Activated naive CD8-positive, alpha-beta T cell treated with anti-CD3 and anti-CD28 coated beads, Interleukin-2, amount 10 ng/mL, durations not matched to agents 7 days and 5 days (primary cell): Measurements from ENCODE around the gene ARSB. TPM values are rescaled to one million over a fixed set of nuclear protein-coding genes. Genes with fewer than 3 reads are reported as not detected.

Source experiments
- ATAC-seq: fragments of 150-1000 bp; cut with Tn5 transposase; one replicate; pipeline ENCODE4 v1.10.0; 2021; ENCODE audit warnings: low read depth, moderate library complexity
- POLR2A ChIA-PET: fragments of 350-600 bp; sonication (Branson Sonifier 250); formaldehyde crosslinking; loops from one replicate; lab custom pipeline; 2021; ENCODE audit warnings: antibody characterized with exemption; lab: Charles Lee
- DNase-seq: peaks from one replicate; pipeline ENCODE4 v3.0.0; 2021
- H3K27ac Mint-ChIP-seq: one replicate; pipeline ENCODE4 v1.8.0; 2022; ENCODE audit warnings: mild to moderate bottlenecking, mixed read lengths
- H3K27me3 Mint-ChIP-seq: one replicate; pipeline ENCODE4 v1.8.0; 2022; ENCODE audit warnings: mild to moderate bottlenecking, moderate library complexity, mixed read lengths
- H3K36me3 Mint-ChIP-seq: one replicate; pipeline ENCODE4 v1.8.0; 2021; ENCODE audit warnings: mild to moderate bottlenecking, mixed read lengths
- H3K4me1 Mint-ChIP-seq: one replicate; pipeline ENCODE4 v1.8.0; 2021; ENCODE audit warnings: mixed read lengths
- H3K4me3 Mint-ChIP-seq: one replicate; pipeline ENCODE4 v1.8.0; 2022; ENCODE audit warnings: mild to moderate bottlenecking, moderate library complexity, mixed read lengths
- H3K9me3 Mint-ChIP-seq: one replicate; pipeline ENCODE4 v1.8.0; 2021; ENCODE audit warnings: mixed read lengths
- total RNA-seq, 2 experiments: library from RNA; stranded (reverse); gene quantifications; one replicate each; pipeline ENCODE4 v1.2.3, GENCODE V29; 2021

ARSB gene
- total RNA-seq: 1 to 10 TPM; 6.3 to 7.4 TPM

DNA sequence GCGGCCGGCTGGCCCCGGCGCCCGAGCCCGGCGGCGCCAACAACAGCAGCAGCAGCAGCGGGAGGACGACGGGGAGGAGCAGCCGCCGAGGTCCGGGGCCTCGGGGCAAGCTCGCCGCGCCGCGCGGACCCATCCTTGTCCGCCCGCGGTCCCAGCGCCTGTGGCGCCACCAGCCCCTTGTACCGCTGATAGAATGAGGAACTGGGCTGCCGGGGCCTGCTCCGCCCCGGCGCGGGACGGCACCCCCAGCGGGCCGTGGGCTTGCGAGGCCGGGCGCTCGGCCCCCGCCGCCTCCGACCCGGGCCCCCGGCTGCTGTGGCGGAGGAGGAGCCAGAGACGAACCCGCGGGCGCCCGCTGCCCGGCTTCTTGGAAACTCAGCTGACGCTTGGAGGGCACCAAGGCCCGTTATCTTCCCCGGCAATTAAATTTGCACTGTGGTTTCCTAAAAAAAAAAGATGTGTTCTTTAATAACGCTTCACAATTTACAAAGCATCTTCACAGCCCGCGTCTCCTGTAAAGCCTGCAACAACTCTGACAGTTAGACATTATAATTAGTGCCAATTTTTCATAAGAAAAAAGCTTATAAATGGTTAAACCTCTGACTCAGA, at the start of gene ARSB:
Gene ARSB, minus strand, starts transcription at position 195 of the 609 bp plus-strand sequence. Its CDS starts 62 bp downstream, at position 133.
- POLR2A ChIA-PET: interaction anchor here (0.5 to 3.0 kb wide), 8 partner anchors 9 to 1667 kb away, joined by 3 to 14 read pairs (median 4); no protein-coding TSS in a partner anchor
- H3K27me3 Mint-ChIP-seq: peaks cover 4% of the 10 kb centered on the region
- H3K27ac Mint-ChIP-seq: peak within 1 kb of the TSS; percentile 90

DNA sequence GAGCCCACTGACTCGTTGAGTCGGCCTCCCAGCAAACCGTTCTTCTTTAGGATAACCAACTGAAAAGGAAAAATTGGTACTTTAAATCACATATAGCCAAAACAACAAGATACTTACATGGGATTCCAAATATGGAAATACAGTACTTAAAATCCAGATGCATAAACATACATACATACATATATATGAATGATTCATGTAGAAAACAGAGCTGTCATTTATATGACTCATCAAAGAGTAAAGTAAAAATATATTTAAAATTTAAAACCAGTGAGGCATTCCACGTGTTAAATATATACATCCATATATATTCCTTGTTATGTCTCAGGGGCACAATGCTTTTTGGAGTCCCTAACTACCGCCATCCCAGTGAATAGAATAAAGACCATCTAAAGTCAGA, 47.7 kb upstream of the ARSB start:
- Mint-ChIP-seq H3K27ac (no peak overlapping the region), H3K4me1 (no peaks in the 10 kb centered on the region), H3K4me3 (no peak overlapping the region), H3K9me3 (no peaks in the 10 kb centered on the region), H3K36me3 (no peaks in the 10 kb centered on the region), H3K27me3 (peaks cover 4% of the 10 kb centered on the region)
- POLR2A ChIA-PET: no interaction called here
- DNase-seq (no peak), ATAC-seq (no peak)

More for the DNA sequence above, at the start of gene ARSB:
- DNase-seq (peak; percentile 73), ATAC-seq (peak; percentile 43)
- Mint-ChIP-seq H3K4me1 (peaks cover 27% of the 10 kb centered on the region), H3K4me3 (peak within 1 kb of the TSS; percentile 89), H3K9me3 (no peaks in the 10 kb centered on the region), H3K36me3 (no peaks in the 10 kb centered on the region)

DNA sequence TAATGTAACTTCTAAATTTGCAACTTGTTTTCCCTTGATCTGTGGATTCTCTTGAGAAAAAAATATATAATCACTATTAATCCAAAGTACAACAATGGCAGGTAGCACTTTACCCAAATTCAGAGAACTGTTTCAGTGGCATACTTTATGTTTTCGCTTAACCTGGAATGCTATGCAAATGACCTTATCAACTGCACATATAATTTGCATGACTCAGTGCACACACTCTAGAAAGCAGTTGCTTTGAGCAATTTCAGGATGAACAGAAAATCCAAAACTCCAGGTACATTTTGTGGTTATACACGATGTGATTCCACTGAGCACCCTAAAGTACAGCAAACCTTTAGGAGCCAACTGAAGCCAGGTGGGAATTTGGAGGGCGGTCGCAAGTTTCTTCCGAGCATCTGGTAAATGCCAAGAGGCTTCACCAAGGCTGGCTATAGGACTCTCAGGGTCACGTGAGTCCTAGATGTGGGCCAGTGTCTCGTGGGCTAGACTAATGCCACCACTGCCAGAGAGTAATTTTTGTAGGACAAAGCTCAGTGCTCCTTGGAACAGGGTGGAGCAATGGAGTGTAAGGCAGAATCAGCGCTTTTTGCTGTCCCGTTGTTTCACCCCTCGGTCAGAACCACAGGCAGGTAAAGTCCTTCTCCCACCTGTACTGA, 47.1 kb upstream of the ARSB start:
- Mint-ChIP-seq H3K36me3 (no peaks in the 10 kb centered on the region), H3K9me3 (no peaks in the 10 kb centered on the region), H3K4me1 (no peaks in the 10 kb centered on the region), H3K27ac (no peak overlapping the region), H3K27me3 (peaks cover 8% of the 10 kb centered on the region), H3K4me3 (no peak overlapping the region)
- POLR2A ChIA-PET: no interaction called here
- DNase-seq: no peak
- no peak for ATAC-seq

DNA sequence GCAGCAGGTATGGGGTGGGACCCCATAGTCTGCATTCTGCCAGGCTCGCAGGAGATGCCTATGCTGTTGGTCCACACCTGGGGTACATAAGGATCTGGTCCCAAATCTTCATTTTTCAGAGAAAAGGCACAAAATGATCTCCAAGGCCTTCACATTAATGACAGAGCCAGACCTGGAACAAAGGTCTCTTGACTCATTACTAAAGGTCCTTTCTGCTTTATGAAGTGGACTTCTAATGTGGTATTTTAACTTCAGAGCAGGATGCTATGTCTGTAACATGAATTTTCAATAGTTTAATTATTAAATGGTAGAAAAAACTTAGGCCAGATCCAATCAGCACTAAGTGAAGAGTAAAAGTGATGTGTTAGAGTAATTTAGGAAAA, 46.4 kb upstream of the ARSB start:
- H3K9me3 Mint-ChIP-seq: no peaks in the 10 kb centered on the region
- POLR2A ChIA-PET: no interaction called here
- no peak for ATAC-seq

DNA sequence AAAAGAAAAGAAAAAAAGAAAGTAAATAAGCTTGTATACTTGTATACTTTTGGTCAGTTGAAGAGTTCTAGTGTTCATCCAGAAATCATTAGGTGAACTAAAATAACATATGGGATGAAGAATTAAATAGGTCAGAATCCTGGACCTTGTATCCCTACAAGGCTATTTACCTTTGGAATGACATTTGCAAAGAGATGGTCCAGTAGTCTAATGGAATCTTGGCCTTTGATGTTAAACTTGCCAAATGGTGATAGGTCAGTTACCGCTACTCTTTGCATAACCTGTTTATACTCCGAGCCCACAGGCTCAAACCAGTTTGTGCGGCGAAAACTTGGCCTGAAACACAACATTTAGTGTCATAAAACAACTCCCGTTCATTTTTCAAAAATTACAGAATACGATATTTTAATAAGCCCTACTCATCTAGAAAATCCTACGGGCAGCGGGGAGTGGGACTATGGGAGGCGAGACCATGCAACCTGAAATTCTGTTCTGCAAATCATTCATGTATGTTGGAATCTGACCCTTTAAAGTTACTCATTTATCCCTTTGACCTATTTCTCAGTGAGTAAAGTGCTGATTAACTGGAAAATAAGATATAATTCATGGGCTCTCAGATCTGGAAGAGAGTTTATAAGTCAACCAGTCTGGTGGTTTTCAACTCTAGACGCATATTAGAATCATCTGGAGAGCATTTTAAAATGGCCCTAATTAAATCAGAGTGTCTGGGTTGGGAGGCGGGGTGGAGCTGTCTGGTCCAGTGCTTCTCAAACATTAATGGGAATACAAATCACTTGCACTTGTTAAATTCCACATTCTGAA, 45.8 kb upstream of the ARSB start:
- Mint-ChIP-seq H3K36me3 (no peaks in the 10 kb centered on the region), H3K9me3 (no peaks in the 10 kb centered on the region), H3K4me3 (no peak overlapping the region), H3K27ac (no peak overlapping the region), H3K4me1 (no peaks in the 10 kb centered on the region), H3K27me3 (peaks cover 18% of the 10 kb centered on the region)
- no peak for ATAC-seq
- DNase-seq: no peak
- POLR2A ChIA-PET: no interaction called here

More for the DNA sequence above, 46.4 kb upstream of the ARSB start:
- no peaks in the 10 kb centered on the region for H3K36me3 Mint-ChIP-seq
- no peak overlapping the region for H3K27ac Mint-ChIP-seq
- DNase-seq: no peak
- no peak overlapping the region for H3K4me3 Mint-ChIP-seq
- H3K27me3 Mint-ChIP-seq: peaks cover 13% of the 10 kb centered on the region
- no peaks in the 10 kb centered on the region for H3K4me1 Mint-ChIP-seq

DNA sequence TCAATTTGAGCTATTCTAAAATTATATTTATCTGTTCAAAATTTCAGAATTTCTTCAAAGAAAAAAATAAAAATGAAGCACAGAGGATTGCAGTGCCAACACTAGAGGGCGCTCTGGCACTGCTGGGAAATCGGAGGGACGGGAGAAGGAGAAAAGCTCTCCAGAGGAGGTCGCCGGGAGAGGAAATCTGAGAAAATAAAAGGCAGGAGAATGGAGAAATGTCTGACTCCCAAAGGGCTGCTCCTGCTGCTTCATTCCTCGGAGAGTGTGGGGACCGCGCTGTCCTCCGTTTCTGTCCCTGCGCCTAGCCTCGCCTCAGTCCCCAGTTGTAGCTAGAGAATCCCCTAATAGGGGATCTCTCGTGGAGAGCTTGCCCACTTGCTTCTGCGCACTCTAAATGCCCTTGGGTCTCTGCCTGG, 40.0 kb upstream of the ARSB start:
- Mint-ChIP-seq H3K27me3 (peaks cover 52% of the 10 kb centered on the region), H3K27ac (no peak overlapping the region), H3K36me3 (no peaks in the 10 kb centered on the region), H3K9me3 (no peaks in the 10 kb centered on the region), H3K4me3 (peak overlapping the region; percentile 70), H3K4me1 (peaks cover 9% of the 10 kb centered on the region)
- POLR2A ChIA-PET: no interaction called here
- ATAC-seq (no peak), DNase-seq (peak; percentile 68)

DNA sequence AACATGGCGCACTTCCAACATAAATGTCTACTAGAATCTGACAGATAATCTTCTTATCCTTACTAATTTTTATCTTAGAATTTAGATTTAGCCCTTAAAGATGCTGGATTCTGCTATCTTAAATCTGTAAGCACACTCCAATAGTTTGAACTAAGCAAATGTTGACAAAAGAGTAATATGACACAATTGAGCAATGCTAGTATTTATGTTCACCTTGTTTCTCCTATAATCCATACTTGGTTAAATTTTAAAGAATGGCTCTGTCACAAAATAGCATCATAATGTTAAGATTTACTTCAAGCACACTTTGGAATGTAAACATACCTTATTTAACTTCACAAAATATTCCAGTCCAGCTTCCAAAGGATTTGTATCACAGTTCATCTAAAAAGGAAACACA, 38.8 kb upstream of the ARSB start:
- no peak for ATAC-seq
- H3K4me1 Mint-ChIP-seq: peaks cover 9% of the 10 kb centered on the region
- peaks cover 62% of the 10 kb centered on the region for H3K27me3 Mint-ChIP-seq
- no peak overlapping the region for H3K27ac Mint-ChIP-seq
- H3K36me3 Mint-ChIP-seq: no peaks in the 10 kb centered on the region
- H3K9me3 Mint-ChIP-seq: no peaks in the 10 kb centered on the region
- H3K4me3 Mint-ChIP-seq: no peak overlapping the region
- POLR2A ChIA-PET: no interaction called here
- DNase-seq: no peak

DNA sequence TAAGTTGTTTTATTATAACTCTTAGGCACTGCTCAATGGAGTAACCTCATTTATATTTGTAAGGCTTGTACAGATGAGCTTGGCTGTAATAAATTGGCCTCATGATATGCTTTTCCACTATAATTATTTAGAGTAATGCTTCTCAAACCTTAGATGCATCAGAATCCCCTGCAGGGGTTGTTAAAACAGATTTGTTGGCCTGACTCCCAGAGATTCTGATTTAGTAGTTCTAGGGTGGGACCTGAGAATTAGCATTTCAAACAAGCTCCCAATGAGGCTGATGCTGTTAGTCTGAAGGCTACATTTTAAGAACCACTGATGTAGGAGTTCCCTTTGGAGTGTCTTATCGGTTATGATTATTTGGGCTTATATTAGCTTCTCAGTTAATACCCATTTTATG, 38.2 kb upstream of the ARSB start:
- Mint-ChIP-seq H3K9me3 (no peaks in the 10 kb centered on the region), H3K27me3 (peaks cover 64% of the 10 kb centered on the region), H3K36me3 (no peaks in the 10 kb centered on the region), H3K4me3 (no peak overlapping the region), H3K4me1 (peaks cover 9% of the 10 kb centered on the region), H3K27ac (no peak overlapping the region)
- DNase-seq: no peak
- ATAC-seq: no peak
- POLR2A ChIA-PET: no interaction called here

DNA sequence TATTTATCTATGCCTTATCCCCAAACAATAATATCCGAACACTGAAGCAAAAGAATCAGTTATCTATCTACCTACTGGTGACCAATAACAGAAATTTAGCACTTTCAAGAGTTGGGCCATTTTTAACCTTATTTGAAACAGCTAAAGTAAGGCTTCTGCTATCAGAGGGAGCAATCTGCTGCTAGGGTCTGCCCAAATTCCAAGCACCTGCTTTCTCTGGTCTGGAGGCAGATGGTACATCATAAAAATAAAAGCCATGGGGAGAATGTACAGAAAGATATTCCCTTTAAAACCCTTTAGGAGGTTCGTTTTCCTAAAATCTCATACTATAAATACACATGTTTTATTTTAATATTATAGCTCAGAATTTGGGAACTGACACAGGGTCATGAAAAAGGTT, 37.7 kb upstream of the ARSB start:
- H3K4me1 Mint-ChIP-seq: peaks cover 9% of the 10 kb centered on the region
- POLR2A ChIA-PET: no interaction called here
- H3K4me3 Mint-ChIP-seq: no peak overlapping the region
- no peaks in the 10 kb centered on the region for H3K36me3 Mint-ChIP-seq
- H3K27ac Mint-ChIP-seq: no peak overlapping the region
- no peak for ATAC-seq
- peaks cover 69% of the 10 kb centered on the region for H3K27me3 Mint-ChIP-seq
- no peak for DNase-seq
- no peaks in the 10 kb centered on the region for H3K9me3 Mint-ChIP-seq

DNA sequence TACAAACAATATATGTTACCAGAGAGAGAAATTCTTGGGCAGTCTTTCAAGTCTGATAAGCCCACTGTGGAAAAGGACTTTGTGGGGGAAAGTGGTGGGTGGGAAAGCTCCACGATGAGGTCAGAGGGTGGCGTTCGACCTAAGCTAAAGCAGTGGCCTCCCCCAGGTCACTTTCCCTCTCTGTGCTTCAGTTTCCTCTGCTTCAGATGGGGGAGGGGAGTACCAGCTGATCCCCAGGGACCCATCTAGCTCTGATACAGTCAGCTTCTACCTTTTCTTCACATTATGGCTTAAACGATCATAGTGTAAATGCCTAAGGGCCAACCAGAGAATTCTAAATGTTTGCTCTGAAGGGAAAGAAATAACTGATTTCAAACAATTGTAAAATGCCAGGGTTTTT, 36.6 kb upstream of the ARSB start:
- Mint-ChIP-seq H3K36me3 (no peaks in the 10 kb centered on the region), H3K9me3 (no peaks in the 10 kb centered on the region), H3K4me1 (peaks cover 9% of the 10 kb centered on the region), H3K27me3 (peaks cover 71% of the 10 kb centered on the region), H3K4me3 (no peak overlapping the region), H3K27ac (no peak overlapping the region)
- no peak for ATAC-seq
- POLR2A ChIA-PET: no interaction called here
- no peak for DNase-seq

DNA sequence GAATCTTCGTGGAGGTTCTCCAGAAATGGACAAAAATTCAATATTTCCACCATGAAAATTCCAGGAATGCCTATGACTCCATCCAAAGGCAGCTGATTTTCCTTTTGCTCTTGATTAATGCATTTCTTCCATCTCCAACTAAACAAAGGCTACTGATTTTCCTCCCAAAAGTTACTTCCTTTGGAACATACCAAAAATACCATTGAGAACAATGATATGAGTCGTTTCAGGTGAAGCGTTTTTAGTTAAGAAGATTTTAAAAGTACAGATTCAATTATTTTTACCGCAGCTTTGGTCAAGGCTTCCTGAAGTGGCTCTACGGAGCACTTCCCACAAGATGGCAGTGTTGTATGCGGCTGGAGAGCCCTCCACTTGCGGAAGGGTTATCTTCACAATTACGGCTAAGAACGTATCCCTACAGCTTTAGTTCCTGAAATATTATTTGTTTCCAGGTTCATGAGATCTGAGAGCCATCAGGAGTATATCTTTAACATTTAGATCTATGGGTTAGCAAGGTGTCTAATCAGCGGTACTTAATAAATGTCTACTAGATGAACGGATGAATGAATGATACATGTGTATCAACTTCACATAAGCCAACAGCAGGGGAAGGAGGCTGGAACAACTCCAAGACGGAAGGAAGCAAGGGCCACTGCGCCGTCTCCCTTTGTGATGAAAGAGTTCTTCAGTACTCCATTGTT, 35.9 kb upstream of the ARSB start:
- POLR2A ChIA-PET: interaction anchor here (1.1 kb wide), 1 partner anchor 35 kb away, joined by 6 read pairs; the partner anchor contains the start of gene ARSB
- H3K9me3 Mint-ChIP-seq: no peaks in the 10 kb centered on the region
- no peak for ATAC-seq
- H3K4me1 Mint-ChIP-seq: peaks cover 9% of the 10 kb centered on the region
- DNase-seq: no peak
- no peak overlapping the region for H3K27ac Mint-ChIP-seq
- no peak overlapping the region for H3K4me3 Mint-ChIP-seq
- H3K36me3 Mint-ChIP-seq: no peaks in the 10 kb centered on the region
- H3K27me3 Mint-ChIP-seq: peaks cover 72% of the 10 kb centered on the region

DNA sequence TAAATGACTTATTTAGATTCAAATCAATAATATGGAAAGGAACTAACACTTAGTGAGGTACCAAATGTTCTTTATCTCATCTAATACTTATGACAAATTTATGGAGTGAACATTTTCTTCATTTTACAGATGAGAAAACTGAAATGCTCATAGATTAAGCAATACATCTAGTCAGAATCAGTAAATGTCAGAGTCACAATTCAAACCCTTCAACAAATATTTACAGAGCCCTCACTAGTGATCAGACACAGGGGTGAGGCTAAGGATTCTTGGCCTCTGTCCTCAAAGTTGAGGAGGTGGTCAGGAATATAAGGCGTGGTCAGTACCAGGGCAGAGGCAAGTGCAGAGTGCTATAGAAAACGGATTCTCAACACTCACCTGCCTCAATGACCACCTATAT, 29.5 kb upstream of the ARSB start:
- Mint-ChIP-seq H3K4me3 (no peak overlapping the region), H3K4me1 (peaks cover 1% of the 10 kb centered on the region), H3K27ac (no peak overlapping the region), H3K36me3 (peaks cover 2% of the 10 kb centered on the region), H3K27me3 (peaks cover 63% of the 10 kb centered on the region), H3K9me3 (peaks cover 12% of the 10 kb centered on the region)
- DNase-seq (no peak), ATAC-seq (no peak)
- POLR2A ChIA-PET: no interaction called here

DNA sequence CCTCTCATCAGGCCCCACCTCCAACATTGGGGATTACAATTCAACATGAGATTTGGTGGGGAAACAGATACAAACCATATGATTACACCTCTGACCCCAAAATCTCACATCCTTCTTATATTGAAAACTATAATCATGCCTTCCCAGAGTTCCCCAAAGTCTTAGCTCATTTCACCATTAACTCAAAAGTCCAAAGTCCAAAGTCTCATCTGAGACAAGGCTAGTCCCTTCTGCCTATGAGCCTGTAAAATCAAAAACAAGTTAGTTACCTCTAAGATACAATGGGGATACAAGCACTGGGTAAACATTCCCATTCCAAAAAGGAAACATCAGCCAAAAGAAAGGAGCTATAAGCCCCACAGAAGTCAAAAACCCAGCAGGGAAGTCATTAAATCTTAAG, 26.8 kb upstream of the ARSB start:
- Mint-ChIP-seq H3K4me1 (peaks cover 1% of the 10 kb centered on the region), H3K9me3 (peaks cover 12% of the 10 kb centered on the region), H3K27me3 (peaks cover 46% of the 10 kb centered on the region), H3K4me3 (no peak overlapping the region), H3K27ac (no peak overlapping the region), H3K36me3 (peaks cover 2% of the 10 kb centered on the region)
- POLR2A ChIA-PET: no interaction called here
- ATAC-seq (no peak), DNase-seq (no peak)
